WTC11 (cell line): Measurements from ENCODE around the gene PTPRN2.

Source experiments
- ESRRA ChIP-seq: sonication (generic); formaldehyde crosslinking; IDR thresholded peaks from 2 replicates; pipeline ENCODE4 v1.8.1; 2022; ENCODE audit warnings: mild to moderate bottlenecking, missing genetic modification reagents, borderline replicate concordance
- GABPB1 ChIP-seq: sonication (generic); formaldehyde crosslinking; IDR thresholded peaks from 2 replicates; pipeline ENCODE4 v1.8.1; 2023; ENCODE audit warnings: mild to moderate bottlenecking, missing genetic modification reagents
- TF ChIP-seq, protein P1 (sequence below): sonication (generic); formaldehyde crosslinking; IDR thresholded peaks from 2 replicates; pipeline ENCODE4 v1.8.1; 2023; ENCODE audit warnings: mild to moderate bottlenecking, missing genetic modification reagents, moderate library complexity
- TF ChIP-seq, protein P2 (sequence below): sonication (generic); formaldehyde crosslinking; IDR thresholded peaks from 2 replicates; pipeline ENCODE4 v1.8.0; 2023; ENCODE audit warnings: missing genetic modification reagents, mild to moderate bottlenecking, borderline replicate concordance
- TF ChIP-seq, protein P3 (sequence below): fragments of 200-600 bp; IDR thresholded peaks from 2 replicates; pipeline ENCODE4 v1.8.0; 2022; ENCODE audit warnings: antibody characterized with exemption
- TF ChIP-seq, protein P4 (sequence below): sonication (generic); formaldehyde crosslinking; conservative IDR thresholded peaks from 2 replicates; pipeline ENCODE4 v1.8.1; 2023; ENCODE audit warnings: mild to moderate bottlenecking, low read depth, missing genetic modification reagents, moderate library complexity

DNA sequence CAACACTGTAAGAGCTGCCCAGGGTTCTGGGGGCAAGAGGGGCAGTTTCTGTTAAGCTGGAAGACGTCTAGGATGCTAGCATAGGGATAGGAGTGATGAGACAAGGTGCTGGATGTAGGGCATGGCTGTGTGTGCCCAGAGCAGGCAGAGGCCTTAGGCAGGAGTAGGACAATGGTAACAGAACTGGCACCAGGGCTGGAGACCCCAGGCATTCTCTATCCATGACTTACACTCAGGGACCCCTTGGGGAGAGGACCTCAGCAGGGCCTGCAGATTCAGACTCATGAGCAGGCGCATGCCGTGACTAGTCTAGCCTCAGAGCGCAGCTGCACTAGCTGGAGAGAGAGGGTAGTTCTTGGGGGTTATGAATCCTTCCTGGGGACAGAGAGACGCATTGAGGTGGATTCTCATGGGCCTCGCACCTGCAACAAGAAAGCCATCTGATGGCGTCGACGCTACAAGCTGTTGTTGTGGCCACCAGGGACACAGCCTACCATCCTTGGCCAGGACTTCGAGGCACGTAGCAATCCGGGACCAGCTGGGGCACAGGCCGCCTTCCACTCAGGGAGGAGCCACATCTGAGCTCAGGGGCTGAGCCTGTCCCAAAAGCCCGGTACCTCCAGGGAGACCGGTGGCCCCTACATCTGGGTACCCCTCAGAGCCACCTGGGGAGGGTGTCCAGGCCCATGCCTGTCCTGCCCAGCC, 474.1 kb downstream of the PTPRN2 start:
- TF ChIP-seq, protein P1, sequence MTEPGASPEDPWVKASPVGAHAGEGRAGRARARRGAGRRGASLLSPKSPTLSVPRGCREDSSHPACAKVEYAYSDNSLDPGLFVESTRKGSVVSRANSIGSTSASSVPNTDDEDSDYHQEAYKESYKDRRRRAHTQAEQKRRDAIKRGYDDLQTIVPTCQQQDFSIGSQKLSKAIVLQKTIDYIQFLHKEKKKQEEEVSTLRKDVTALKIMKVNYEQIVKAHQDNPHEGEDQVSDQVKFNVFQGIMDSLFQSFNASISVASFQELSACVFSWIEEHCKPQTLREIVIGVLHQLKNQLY (CRISPR knock-in tag), result no peak
- TF ChIP-seq ESRRA (no peak), GABPB1 (CRISPR knock-in tag) (no peak)
- TF ChIP-seq, protein P2, sequence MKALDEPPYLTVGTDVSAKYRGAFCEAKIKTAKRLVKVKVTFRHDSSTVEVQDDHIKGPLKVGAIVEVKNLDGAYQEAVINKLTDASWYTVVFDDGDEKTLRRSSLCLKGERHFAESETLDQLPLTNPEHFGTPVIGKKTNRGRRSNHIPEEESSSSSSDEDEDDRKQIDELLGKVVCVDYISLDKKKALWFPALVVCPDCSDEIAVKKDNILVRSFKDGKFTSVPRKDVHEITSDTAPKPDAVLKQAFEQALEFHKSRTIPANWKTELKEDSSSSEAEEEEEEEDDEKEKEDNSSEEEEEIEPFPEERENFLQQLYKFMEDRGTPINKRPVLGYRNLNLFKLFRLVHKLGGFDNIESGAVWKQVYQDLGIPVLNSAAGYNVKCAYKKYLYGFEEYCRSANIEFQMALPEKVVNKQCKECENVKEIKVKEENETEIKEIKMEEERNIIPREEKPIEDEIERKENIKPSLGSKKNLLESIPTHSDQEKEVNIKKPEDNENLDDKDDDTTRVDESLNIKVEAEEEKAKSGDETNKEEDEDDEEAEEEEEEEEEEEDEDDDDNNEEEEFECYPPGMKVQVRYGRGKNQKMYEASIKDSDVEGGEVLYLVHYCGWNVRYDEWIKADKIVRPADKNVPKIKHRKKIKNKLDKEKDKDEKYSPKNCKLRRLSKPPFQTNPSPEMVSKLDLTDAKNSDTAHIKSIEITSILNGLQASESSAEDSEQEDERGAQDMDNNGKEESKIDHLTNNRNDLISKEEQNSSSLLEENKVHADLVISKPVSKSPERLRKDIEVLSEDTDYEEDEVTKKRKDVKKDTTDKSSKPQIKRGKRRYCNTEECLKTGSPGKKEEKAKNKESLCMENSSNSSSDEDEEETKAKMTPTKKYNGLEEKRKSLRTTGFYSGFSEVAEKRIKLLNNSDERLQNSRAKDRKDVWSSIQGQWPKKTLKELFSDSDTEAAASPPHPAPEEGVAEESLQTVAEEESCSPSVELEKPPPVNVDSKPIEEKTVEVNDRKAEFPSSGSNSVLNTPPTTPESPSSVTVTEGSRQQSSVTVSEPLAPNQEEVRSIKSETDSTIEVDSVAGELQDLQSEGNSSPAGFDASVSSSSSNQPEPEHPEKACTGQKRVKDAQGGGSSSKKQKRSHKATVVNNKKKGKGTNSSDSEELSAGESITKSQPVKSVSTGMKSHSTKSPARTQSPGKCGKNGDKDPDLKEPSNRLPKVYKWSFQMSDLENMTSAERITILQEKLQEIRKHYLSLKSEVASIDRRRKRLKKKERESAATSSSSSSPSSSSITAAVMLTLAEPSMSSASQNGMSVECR (CRISPR knock-in tag), result no peak
- TF ChIP-seq, protein P3, sequence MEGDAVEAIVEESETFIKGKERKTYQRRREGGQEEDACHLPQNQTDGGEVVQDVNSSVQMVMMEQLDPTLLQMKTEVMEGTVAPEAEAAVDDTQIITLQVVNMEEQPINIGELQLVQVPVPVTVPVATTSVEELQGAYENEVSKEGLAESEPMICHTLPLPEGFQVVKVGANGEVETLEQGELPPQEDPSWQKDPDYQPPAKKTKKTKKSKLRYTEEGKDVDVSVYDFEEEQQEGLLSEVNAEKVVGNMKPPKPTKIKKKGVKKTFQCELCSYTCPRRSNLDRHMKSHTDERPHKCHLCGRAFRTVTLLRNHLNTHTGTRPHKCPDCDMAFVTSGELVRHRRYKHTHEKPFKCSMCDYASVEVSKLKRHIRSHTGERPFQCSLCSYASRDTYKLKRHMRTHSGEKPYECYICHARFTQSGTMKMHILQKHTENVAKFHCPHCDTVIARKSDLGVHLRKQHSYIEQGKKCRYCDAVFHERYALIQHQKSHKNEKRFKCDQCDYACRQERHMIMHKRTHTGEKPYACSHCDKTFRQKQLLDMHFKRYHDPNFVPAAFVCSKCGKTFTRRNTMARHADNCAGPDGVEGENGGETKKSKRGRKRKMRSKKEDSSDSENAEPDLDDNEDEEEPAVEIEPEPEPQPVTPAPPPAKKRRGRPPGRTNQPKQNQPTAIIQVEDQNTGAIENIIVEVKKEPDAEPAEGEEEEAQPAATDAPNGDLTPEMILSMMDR, result no peak
- TF ChIP-seq, protein P4, sequence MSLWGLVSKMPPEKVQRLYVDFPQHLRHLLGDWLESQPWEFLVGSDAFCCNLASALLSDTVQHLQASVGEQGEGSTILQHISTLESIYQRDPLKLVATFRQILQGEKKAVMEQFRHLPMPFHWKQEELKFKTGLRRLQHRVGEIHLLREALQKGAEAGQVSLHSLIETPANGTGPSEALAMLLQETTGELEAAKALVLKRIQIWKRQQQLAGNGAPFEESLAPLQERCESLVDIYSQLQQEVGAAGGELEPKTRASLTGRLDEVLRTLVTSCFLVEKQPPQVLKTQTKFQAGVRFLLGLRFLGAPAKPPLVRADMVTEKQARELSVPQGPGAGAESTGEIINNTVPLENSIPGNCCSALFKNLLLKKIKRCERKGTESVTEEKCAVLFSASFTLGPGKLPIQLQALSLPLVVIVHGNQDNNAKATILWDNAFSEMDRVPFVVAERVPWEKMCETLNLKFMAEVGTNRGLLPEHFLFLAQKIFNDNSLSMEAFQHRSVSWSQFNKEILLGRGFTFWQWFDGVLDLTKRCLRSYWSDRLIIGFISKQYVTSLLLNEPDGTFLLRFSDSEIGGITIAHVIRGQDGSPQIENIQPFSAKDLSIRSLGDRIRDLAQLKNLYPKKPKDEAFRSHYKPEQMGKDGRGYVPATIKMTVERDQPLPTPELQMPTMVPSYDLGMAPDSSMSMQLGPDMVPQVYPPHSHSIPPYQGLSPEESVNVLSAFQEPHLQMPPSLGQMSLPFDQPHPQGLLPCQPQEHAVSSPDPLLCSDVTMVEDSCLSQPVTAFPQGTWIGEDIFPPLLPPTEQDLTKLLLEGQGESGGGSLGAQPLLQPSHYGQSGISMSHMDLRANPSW, result no peak
